ENCODE data around the gene KIAA1614.

The KIAA1614 gene

DNA sequence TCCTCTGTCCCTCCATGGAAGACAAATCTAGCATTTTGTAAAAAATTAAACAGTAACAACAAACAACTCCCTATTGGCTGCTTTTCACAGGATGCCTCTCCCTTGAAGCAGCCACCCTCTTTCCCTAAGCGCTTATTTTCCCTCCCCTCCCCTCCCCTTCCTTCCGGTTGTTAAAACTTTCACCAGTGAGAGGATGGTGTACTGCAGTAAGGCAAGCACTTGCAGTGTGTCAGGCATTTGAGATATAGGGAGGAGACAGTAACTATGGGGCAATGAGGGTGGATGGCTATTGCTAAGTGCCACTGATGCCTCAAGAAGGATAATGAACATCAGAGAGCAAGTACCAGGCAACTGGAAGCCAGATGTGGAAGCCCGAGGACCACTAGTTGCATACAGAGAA is 19.1 kb upstream of the KIAA1614 start:
- Histone ChIP-seq H3K9me3 (ENCODE audit: control insufficient read depth, low read depth, low read length) (no peaks in the 10 kb centered on the region), H3K4me1 (ENCODE audit: control insufficient read depth, low read depth, low read length) (peaks cover 4% of the 10 kb centered on the region), H3K9ac (ENCODE audit: low read length) (no peak overlapping the region), H3K27ac (ENCODE audit: low read length) (no peak overlapping the region), H3K36me3 (ENCODE audit: control insufficient read depth, low read depth, low read length) (no peaks in the 10 kb centered on the region), H3K27me3 (ENCODE audit: control insufficient read depth, insufficient read depth, low read length) (no peaks in the 10 kb centered on the region), H3K4me3 (ENCODE audit: low read length) (no peak overlapping the region)

- Histone ChIP-seq H3K4me3 (ENCODE audit: low read length) (no peak overlapping the region), H3K9me3 (ENCODE audit: control insufficient read depth, low read depth, low read length) (no peaks in the 10 kb centered on the region), H3K27ac (ENCODE audit: low read length) (no peak overlapping the region), H3K36me3 (ENCODE audit: control insufficient read depth, low read depth, low read length) (no peaks in the 10 kb centered on the region), H3K4me1 (ENCODE audit: control insufficient read depth, low read depth, low read length) (peaks cover 15% of the 10 kb centered on the region), H3K27me3 (ENCODE audit: control insufficient read depth, insufficient read depth, low read length) (no peaks in the 10 kb centered on the region), H3K9ac (ENCODE audit: low read length) (no peak overlapping the region)
These were observed 16.5 kb upstream of the KIAA1614 start for GRCh38 chr1:180896161-180896560.

DNA sequence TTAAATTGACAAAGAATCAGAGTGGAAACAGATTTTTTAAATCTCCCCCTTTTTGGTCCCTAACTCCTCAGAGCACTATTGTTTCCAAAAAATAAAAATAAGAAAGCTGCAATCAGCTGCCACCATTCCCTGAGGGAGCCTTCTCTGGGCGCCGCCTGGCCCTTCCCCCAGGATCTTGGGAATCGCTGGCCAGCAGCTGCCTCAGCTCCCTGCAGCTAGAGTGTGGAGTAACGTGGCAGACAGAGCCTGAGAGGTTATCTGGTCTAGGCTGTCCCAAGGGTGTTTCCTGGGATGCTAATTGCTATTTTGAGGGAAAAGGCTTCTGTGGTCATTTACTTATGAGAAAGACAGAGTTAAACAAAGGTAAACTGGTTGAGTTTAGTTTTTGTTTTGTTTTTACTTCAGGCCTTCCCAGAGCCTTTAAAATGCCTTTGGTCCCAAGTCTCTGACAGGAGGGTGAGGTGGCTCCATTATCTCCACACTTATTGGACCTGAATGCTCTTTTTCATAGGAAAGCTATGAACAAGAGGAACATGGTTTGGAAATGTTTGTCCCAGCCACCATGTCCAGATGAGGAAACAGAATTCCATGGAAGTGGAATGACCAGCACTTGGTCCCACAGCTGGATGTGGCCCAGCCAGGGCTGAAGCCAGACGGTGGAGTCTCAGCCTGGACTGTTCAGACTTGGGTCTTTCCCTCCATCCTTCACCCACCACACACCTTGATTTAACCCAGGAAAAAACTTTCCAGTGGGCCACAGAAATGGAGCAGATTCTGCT is 14.1 kb upstream of the KIAA1614 start:
- Histone ChIP-seq H3K36me3 (ENCODE audit: control insufficient read depth, low read depth, low read length) (no peaks in the 10 kb centered on the region), H3K27me3 (ENCODE audit: control insufficient read depth, insufficient read depth, low read length) (no peaks in the 10 kb centered on the region), H3K27ac (ENCODE audit: low read length) (no peak overlapping the region), H3K4me1 (ENCODE audit: control insufficient read depth, low read depth, low read length) (peaks cover 15% of the 10 kb centered on the region), H3K9me3 (ENCODE audit: control insufficient read depth, low read depth, low read length) (no peaks in the 10 kb centered on the region), H3K9ac (ENCODE audit: low read length) (no peak overlapping the region), H3K4me3 (ENCODE audit: low read length) (no peak overlapping the region)

DNA sequence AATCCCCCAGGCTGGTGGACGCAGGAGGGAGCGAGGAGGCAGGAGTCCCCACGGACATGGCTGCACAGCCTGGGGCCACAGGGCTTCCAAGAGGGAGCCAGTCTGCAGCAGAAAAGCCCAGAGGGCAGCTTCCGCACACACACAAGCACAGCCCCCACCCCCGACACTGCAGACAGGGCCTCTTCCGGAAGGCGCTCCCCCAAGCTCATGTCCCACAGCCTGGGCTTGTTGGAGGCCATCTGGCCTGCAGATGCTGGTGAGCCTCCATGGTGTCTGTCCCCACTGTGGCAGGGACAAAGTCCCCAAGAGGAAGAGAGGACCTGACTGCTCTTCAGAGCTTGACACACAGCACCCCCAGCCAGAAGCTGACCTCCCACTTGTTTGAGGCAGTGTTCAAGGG is 13.4 kb upstream of the KIAA1614 start:
- H3K4me3 ChIP-seq (ENCODE audit: low read length), result no peak overlapping the region
- no peaks in the 10 kb centered on the region for H3K27me3 ChIP-seq (ENCODE audit: control insufficient read depth, insufficient read depth, low read length)
- no peak overlapping the region for H3K9ac ChIP-seq (ENCODE audit: low read length)
- H3K36me3 ChIP-seq (ENCODE audit: control insufficient read depth, low read depth, low read length), result no peaks in the 10 kb centered on the region
- peaks cover 15% of the 10 kb centered on the region for H3K4me1 ChIP-seq (ENCODE audit: control insufficient read depth, low read depth, low read length)
- H3K27ac ChIP-seq (ENCODE audit: low read length), result no peak overlapping the region
- H3K9me3 ChIP-seq (ENCODE audit: control insufficient read depth, low read depth, low read length), result no peaks in the 10 kb centered on the region

- Histone ChIP-seq H3K9ac (ENCODE audit: low read length) (no peak overlapping the region), H3K4me1 (ENCODE audit: control insufficient read depth, low read depth, low read length) (peaks cover 15% of the 10 kb centered on the region), H3K27ac (ENCODE audit: low read length) (no peak overlapping the region), H3K9me3 (ENCODE audit: control insufficient read depth, low read depth, low read length) (no peaks in the 10 kb centered on the region), H3K27me3 (ENCODE audit: control insufficient read depth, insufficient read depth, low read length) (no peaks in the 10 kb centered on the region), H3K36me3 (ENCODE audit: control insufficient read depth, low read depth, low read length) (no peaks in the 10 kb centered on the region), H3K4me3 (ENCODE audit: low read length) (no peak overlapping the region)
These were observed 11.4 kb upstream of the KIAA1614 start for GRCh38 chr1:180901076-180901990.

DNA sequence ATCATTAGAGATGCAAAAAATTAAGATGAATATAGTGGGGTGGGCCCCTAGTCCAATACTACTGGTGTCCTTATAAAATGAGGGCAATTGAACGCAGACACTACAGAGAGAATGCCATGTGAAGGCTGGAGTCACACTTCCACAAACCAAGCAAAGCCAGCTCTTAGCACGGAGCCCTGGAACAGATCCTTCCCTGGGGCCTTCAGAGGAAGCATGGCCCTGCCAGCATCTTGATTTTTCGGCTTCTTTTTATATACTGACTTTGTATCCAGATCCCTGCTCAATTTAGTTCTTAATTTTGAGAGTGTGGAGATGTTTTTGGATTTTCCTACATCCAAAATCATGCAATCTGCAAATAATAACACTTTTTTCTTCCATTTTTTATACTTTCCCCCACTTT is 10.2 kb upstream of the KIAA1614 start:
- Histone ChIP-seq H3K4me1 (ENCODE audit: control insufficient read depth, low read depth, low read length) (peaks cover 15% of the 10 kb centered on the region), H3K27me3 (ENCODE audit: control insufficient read depth, insufficient read depth, low read length) (no peaks in the 10 kb centered on the region), H3K4me3 (ENCODE audit: low read length) (no peak overlapping the region), H3K27ac (ENCODE audit: low read length) (no peak overlapping the region), H3K9ac (ENCODE audit: low read length) (no peak overlapping the region), H3K36me3 (ENCODE audit: control insufficient read depth, low read depth, low read length) (no peaks in the 10 kb centered on the region), H3K9me3 (ENCODE audit: control insufficient read depth, low read depth, low read length) (no peaks in the 10 kb centered on the region)

DNA sequence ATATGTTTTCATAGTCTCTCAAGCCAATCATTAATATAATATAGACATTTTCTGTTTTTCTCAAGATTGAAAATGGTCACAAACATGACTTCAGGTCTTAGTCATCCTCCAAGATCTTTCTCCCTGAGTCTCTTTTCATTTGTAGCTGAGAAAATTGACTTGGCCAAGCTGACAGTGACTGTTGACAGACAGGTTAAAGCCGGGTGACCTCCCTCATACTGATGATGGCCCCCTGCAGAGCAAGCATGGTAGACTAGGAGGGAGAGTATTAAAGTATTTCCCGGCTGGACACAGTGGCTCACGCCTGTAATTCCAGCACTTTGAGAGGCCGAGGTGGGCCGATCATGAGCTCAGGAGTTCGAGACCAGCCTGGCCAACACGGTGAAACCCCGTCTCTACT is 6.8 kb upstream of the KIAA1614 start:
- Histone ChIP-seq H3K4me1 (ENCODE audit: control insufficient read depth, low read depth, low read length) (no peaks in the 10 kb centered on the region), H3K36me3 (ENCODE audit: control insufficient read depth, low read depth, low read length) (no peaks in the 10 kb centered on the region), H3K9ac (ENCODE audit: low read length) (no peak overlapping the region), H3K27me3 (ENCODE audit: control insufficient read depth, insufficient read depth, low read length) (peaks cover 2% of the 10 kb centered on the region), H3K4me3 (ENCODE audit: low read length) (no peak overlapping the region), H3K9me3 (ENCODE audit: control insufficient read depth, low read depth, low read length) (no peaks in the 10 kb centered on the region), H3K27ac (ENCODE audit: low read length) (no peak overlapping the region)

DNA sequence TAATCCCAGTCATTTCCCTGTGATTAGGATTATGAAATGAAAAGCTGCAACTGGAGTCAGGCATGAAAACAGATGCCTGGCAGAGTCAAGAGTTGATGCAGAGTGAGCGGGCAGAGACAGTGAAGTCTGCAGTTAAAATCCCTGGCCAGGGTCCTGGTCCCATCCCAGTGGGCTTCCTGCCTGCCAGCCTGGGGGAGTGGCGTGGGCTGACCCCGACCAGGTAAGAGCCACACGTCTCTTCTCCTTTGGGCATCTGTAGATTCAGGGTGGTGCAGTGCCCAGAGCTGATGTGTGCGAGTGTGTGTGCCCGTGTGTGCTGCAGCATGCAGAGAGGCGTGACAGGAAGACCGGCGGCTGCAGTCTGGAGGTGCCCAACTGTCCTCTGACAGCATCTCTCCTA is 6.2 kb upstream of the KIAA1614 start:
- Histone ChIP-seq H3K9ac (ENCODE audit: low read length) (no peak overlapping the region), H3K27ac (ENCODE audit: low read length) (no peak overlapping the region), H3K27me3 (ENCODE audit: control insufficient read depth, insufficient read depth, low read length) (peaks cover 8% of the 10 kb centered on the region), H3K9me3 (ENCODE audit: control insufficient read depth, low read depth, low read length) (no peaks in the 10 kb centered on the region), H3K4me1 (ENCODE audit: control insufficient read depth, low read depth, low read length) (no peaks in the 10 kb centered on the region), H3K4me3 (ENCODE audit: low read length) (no peak overlapping the region), H3K36me3 (ENCODE audit: control insufficient read depth, low read depth, low read length) (no peaks in the 10 kb centered on the region)

DNA sequence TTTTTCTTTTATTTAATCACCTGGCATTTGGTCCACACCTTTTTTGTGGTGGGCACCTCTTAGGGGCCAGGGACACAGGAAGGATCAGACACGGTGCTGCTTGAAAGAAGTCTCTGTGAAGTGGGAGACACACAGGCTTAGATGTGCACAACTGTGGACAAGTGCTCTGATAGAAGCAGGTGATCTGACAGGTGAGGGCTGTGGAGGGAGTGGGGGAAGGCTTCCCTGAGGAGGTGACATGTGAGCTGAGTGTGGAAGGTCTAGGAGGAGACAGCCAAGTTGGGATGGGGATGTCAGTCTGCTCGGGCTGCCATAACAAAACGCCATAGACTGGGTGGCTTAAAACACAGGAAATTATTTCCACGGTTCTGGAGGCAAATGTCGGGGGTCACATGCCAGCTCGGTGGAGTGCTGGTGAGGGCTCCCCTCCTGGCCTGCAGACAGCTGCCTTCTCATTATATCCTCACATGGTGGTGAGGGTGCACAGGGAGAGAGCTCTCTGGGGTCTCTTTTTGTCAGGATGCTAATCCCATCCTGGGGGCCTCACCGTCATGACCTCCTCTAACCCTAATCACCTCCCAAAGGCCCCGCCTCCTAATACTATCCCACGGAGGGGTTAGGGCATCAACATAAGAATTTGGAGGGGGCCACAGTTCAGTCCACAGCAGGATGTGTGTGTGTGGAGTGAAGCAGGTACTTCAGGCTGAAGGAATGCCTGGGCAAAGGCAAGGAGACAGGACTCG is 5.2 kb upstream of the KIAA1614 start:
- H3K36me3 ChIP-seq (ENCODE audit: control insufficient read depth, low read depth, low read length), result no peaks in the 10 kb centered on the region
- H3K27me3 ChIP-seq (ENCODE audit: control insufficient read depth, insufficient read depth, low read length), result peaks cover 17% of the 10 kb centered on the region
- no peak overlapping the region for H3K27ac ChIP-seq (ENCODE audit: low read length)
- H3K9ac ChIP-seq (ENCODE audit: low read length), result no peak overlapping the region
- H3K9me3 ChIP-seq (ENCODE audit: control insufficient read depth, low read depth, low read length), result no peaks in the 10 kb centered on the region
- H3K4me3 ChIP-seq (ENCODE audit: low read length), result no peak overlapping the region
- H3K4me1 ChIP-seq (ENCODE audit: control insufficient read depth, low read depth, low read length), result no peaks in the 10 kb centered on the region

DNA sequence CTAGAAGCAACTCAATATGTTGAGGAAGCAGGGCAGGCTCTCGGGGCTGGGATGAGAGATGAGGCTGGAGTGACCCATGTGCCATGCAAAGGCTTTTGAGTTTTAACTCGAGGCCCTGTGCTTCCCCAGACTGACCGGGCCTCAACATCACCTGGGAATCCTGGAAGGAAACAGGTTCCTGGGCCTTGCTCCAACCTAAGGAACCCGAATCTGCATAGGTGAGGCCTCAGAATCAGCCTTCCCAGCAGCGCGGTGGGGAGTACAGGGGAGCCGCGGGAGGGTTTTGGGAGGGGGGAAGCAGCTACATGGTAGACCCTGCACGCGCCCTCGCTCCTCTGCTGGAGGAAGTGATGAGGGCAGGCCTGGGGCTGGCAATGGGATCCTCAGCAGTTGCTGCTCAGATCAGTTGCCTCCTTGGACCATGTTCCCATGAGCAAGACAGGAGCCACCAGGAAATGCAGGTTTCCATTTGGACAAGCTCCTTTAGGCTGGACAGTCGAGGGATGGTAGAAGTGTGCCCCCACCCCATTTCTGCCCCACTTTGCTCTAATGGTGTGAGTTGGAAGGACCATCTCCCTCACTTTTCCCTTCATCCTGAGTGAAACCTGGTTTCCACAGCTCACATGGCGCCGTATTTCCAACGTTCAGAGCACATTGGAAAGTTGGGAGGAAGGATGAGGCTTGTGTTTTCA is 4.5 kb upstream of the KIAA1614 start:
- H3K27me3 ChIP-seq (ENCODE audit: control insufficient read depth, insufficient read depth, low read length), result peaks cover 18% of the 10 kb centered on the region
- no peak overlapping the region for H3K4me3 ChIP-seq (ENCODE audit: low read length)
- H3K9ac ChIP-seq (ENCODE audit: low read length), result no peak overlapping the region
- no peak overlapping the region for H3K27ac ChIP-seq (ENCODE audit: low read length)
- H3K36me3 ChIP-seq (ENCODE audit: control insufficient read depth, low read depth, low read length), result no peaks in the 10 kb centered on the region
- no peaks in the 10 kb centered on the region for H3K4me1 ChIP-seq (ENCODE audit: control insufficient read depth, low read depth, low read length)
- no peaks in the 10 kb centered on the region for H3K9me3 ChIP-seq (ENCODE audit: control insufficient read depth, low read depth, low read length)

DNA sequence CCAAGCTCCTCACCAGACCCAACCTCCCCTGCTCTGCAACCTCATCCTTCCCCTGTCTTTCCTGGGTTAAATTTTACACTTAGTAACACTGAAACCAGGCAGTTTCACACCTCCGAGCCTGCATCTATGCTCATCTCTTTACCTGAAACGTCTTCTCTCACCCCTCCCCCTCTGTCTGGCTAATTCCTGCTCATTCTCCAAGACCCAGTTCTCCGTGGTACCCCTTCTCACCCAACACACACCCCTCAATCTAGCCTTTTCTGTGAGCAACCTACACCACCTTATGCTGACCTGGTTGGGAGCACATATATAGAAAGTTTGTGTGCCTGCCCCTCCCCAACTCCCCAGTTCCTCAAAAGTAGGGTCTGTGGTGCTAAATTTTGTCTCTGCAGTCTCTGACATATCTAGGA is 3.7 kb upstream of the KIAA1614 start:
- Histone ChIP-seq H3K9ac (ENCODE audit: low read length) (no peak overlapping the region), H3K4me1 (ENCODE audit: control insufficient read depth, low read depth, low read length) (no peaks in the 10 kb centered on the region), H3K27ac (ENCODE audit: low read length) (no peak overlapping the region), H3K9me3 (ENCODE audit: control insufficient read depth, low read depth, low read length) (no peaks in the 10 kb centered on the region), H3K4me3 (ENCODE audit: low read length) (no peak overlapping the region), H3K36me3 (ENCODE audit: control insufficient read depth, low read depth, low read length) (no peaks in the 10 kb centered on the region), H3K27me3 (ENCODE audit: control insufficient read depth, insufficient read depth, low read length) (peaks cover 26% of the 10 kb centered on the region)

Measured in iPS-18a (cell line).